HL-60 (cell line): ENCODE measurements around the gene DGLUCY.

Source experiments
- DNase-seq, 2 experiments: peaks; one replicate each; pipeline ENCODE4 v3.0.0-alpha.2; 2010 to 2020; ENCODE audit warnings: low read depth in 1 of 2, low spot score in 1 of 2
- H3K27ac ChIP-seq: fragments of 250-450 bp; sonication (Bioruptor Pico); replicated peaks from 2 replicates; pipeline ENCODE4 v1.5.1; 2020; ENCODE audit warnings: mild to moderate bottlenecking, moderate library complexity
- H3K27me3 ChIP-seq: fragments of 250-450 bp; sonication (Bioruptor Pico); 2 replicates; pipeline ENCODE4 v1.5.1; 2021; ENCODE audit warnings: mild to moderate bottlenecking, moderate library complexity; ENCODE audit not compliant: insufficient read depth, poor library complexity, severe bottlenecking
- H3K4me3 ChIP-seq: replicated peaks from 2 replicates; pipeline ENCODE4 v1.5.1; 2011; ENCODE audit warnings: mild to moderate bottlenecking, control low read depth, low read length; ENCODE audit not compliant: insufficient read depth
- CTCF ChIP-seq: IDR thresholded peaks from one replicate; pipeline ENCODE4 v1.5.1; 2011; ENCODE audit warnings: low read length, control low read depth, inconsistent platforms; ENCODE audit not compliant: insufficient read depth
- GABPA ChIP-seq: IDR thresholded peaks from 2 replicates; pipeline ENCODE4 v1.6.1; 2012; ENCODE audit warnings: low read depth
- POLR2AphosphoS5 ChIP-seq: IDR thresholded peaks from 2 replicates; pipeline ENCODE4 v1.6.1; 2012; ENCODE audit warnings: low read depth
- REST ChIP-seq: IDR thresholded peaks from 2 replicates; pipeline ENCODE4 v1.6.1; 2012; ENCODE audit warnings: low read depth; ENCODE audit not compliant: insufficient replicate concordance
- SPI1 ChIP-seq: IDR thresholded peaks from 2 replicates; pipeline ENCODE4 v1.6.1; 2012; ENCODE audit warnings: low read depth, mild to moderate bottlenecking, borderline replicate concordance

DGLUCY gene

GRCh38 chr14:91273273-91273884, 159.5 kb downstream of the DGLUCY start:
- H3K27me3 ChIP-seq, result no peaks in the 10 kb centered on the region
- DNase-seq, result no peak
- TF ChIP-seq GABPA (no peak), POLR2AphosphoS5 (no peak), CTCF (no peak), REST (no peak), SPI1 (no peak)
- H3K27ac ChIP-seq, result no peak overlapping the region
- no peak overlapping the region for H3K4me3 ChIP-seq

- Histone ChIP-seq H3K27ac (no peak overlapping the region), H3K27me3 (no peaks in the 10 kb centered on the region), H3K4me3 (no peak overlapping the region)
- DNase-seq, result peak in 1 of 2 experiments; percentile 57
- TF ChIP-seq GABPA (no peak), POLR2AphosphoS5 (no peak), REST (no peak), SPI1 (no peak), CTCF (no peak)
These were observed 160.0 kb downstream of the DGLUCY start for GRCh38 chr14:91273885-91274273.

DNA sequence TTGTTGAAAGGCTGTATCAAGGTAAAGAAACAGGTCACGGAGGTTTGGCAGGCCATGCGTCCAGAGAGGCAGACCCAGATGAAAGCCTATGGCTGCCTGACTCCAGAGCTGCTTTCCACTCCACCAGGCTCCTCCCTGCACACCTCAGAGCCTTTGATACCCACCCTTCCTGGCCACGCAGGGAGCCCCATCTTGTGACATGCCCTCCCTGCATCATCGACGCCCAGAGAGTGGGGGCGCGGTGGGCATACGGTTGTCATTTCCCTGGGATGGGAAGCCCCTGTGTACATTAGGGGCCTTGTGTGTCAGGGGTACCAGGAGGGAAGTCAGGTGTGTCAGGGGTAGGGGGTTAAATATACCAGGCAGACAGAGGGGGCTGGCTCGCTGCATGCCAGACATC, 160.9 kb downstream of the DGLUCY start:
- TF ChIP-seq GABPA (no peak), REST (no peak), CTCF (no peak), POLR2AphosphoS5 (no peak), SPI1 (no peak)
- Histone ChIP-seq H3K4me3 (no peak overlapping the region), H3K27me3 (no peaks in the 10 kb centered on the region), H3K27ac (no peak overlapping the region)
- DNase-seq, result no peak
